Cardiac fibroblast (primary cell): ENCODE data around the gene EXD3.

Experiments used
- DNase-seq, 2 donors: peaks; one replicate each; pipeline versions ENCODE4 v3.0.0 to v3.0.0-alpha.2; 2010; ENCODE audit warnings: low read depth in 2 of 2
- H3K4me3 ChIP-seq, 2 donors: replicated peaks in 1 of 2; 1 replicate in 1 of 2; 2 replicates in 1 of 2; pipeline ENCODE4 v1.5.1; 2011; ENCODE audit warnings: low read depth in 2 of 2, low read length in 2 of 2, mild to moderate bottlenecking in 2 of 2, moderate library complexity in 1 of 2
- TF ChIP-seq, protein P1 (sequence below): IDR thresholded peaks from one replicate; pipeline ENCODE4 v1.5.1; 2011; ENCODE audit warnings: low read depth, mild to moderate bottlenecking, low read length, inconsistent platforms

Gene EXD3

DNA sequence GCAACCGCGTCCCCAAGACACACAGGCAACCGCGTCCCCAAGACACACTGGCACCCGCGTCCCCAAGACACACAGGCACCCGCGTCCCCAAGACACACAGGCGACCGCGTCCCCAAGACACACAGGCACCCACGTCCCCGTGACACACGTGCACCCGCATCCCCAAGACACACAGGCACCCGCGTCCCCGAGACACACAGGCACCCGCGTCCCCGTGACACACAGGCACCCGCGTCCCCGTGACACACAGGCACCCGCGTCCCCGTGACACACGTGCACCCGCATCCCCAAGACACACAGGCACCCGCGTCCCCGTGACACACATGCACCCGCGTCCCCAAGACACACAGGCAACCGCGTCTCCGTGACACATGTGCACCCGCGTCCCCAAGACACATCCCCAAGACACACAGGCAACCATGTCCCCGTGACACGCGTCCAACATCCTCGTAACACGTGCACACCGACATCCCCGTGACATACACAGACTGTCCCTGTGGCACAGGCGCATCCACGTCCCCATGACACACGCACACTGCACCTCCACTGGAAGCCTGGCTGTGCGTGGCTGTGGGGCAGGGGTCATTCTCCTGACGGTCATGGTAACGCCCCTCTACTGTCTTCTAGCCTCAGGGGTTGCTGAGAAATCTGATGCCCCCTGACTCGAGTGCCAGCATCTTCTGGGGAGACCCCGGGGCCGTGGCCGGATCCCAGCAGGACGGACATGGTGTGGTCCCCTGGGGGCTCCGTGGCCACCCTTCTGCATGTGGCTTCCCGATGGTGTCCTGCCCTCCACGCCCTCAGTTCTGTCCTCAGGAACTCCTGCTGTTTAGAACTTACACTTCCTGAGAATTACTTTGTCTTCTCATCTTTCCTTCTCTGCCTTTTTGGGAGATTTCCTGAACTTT is 24.1 kb downstream of the EXD3 start:
- H3K4me3 ChIP-seq: no peak overlapping the region
- no peak for DNase-seq
- TF ChIP-seq, protein P1, sequence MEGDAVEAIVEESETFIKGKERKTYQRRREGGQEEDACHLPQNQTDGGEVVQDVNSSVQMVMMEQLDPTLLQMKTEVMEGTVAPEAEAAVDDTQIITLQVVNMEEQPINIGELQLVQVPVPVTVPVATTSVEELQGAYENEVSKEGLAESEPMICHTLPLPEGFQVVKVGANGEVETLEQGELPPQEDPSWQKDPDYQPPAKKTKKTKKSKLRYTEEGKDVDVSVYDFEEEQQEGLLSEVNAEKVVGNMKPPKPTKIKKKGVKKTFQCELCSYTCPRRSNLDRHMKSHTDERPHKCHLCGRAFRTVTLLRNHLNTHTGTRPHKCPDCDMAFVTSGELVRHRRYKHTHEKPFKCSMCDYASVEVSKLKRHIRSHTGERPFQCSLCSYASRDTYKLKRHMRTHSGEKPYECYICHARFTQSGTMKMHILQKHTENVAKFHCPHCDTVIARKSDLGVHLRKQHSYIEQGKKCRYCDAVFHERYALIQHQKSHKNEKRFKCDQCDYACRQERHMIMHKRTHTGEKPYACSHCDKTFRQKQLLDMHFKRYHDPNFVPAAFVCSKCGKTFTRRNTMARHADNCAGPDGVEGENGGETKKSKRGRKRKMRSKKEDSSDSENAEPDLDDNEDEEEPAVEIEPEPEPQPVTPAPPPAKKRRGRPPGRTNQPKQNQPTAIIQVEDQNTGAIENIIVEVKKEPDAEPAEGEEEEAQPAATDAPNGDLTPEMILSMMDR: no peak

DNA sequence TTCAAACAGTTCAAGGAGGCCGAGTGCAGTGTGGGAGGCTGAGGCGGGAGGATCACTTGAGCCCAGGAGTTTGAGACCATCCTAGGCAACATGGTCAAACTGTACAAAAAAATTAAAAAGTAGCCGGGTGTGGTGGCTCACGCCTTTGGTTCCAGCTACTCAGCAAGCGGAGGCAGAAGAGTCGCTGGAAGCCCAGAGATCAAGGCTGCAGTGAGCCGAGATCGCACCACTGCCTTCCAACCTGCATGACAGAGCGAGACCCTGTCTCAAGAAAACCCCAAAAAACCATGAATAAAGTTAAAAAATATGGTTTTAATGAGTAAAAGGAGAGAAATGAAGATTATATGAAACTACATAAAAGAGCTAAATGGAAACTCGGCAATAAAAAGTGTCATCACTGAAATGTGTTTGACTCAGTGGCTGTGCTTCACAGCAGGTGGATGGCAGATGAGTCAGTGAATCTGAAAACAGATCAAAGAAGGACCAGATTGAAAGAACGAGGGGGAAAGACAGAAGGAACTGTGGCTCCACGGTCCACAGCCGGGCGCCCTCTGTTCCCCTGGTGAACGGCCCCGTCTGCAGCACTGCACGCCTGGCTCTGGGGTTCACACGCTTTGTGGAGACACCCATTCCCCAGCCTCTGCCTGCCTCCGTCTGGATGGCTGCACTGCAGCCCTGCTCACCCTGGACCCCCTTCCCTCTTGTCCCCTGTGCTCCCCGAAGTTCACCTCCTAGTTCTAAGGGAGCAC is 25.1 kb downstream of the EXD3 start:
- H3K4me3 ChIP-seq: no peak overlapping the region
- TF ChIP-seq, protein P1: no peak
- no peak for DNase-seq

DNA sequence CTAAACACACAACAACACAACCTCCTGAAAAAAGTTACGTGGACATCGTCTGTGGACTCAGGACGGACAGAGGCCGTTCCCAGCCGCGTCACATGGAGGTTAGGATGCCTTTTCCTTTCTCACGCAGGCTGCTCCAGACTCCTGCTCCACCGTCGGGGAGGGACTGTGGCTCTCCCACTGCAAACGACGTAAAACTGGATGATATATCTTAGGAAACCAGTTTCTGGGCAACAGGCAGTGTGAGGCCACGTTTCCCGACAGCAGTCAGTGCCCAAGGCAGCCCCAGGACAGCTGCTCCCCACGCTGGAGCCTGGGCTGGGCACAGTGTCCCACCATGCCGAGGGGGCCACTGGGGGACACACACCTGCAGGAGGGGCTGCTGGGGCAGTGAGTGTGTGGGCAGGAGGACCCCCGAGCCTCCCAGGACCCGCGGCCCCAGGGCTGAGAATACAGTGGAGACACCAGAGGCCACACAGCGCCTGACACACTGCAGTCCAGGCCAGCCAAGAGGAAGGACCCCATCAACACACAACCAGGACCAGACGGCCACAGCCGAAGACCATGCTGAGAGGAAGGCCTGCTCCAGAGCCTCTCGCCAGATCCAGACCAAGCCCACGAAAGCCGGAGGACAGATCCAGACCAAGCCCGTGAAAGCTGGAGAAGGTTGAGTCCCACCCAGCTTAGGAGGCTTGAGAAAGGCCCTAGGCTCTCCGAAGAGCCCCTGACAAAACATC is 26.2 kb downstream of the EXD3 start:
- no peak overlapping the region for H3K4me3 ChIP-seq
- TF ChIP-seq, protein P1: no peak
- DNase-seq: no peak

DNA sequence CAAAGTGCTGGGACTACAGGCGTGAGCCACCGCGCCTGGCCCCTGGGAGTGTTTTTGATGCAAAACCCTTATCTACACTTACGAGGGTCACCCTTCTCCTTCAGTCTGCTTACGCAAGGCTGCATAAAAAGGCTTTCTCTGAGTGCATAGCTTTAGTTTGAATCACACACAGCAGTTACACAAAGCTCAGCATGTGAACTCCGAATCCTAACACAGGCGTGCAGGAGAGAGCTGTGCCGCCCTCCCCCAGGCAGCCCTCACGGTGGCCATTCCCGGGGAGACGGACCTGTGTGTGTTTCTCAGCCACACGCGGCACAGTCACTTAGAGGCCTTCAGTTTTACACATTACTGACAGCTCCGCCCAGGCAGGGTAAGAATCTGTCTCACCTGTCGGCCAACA is 26.7 kb downstream of the EXD3 start:
- TF ChIP-seq, protein P1: no peak
- DNase-seq: peak; percentile 89 to 94
- H3K4me3 ChIP-seq: no peak overlapping the region

DNA sequence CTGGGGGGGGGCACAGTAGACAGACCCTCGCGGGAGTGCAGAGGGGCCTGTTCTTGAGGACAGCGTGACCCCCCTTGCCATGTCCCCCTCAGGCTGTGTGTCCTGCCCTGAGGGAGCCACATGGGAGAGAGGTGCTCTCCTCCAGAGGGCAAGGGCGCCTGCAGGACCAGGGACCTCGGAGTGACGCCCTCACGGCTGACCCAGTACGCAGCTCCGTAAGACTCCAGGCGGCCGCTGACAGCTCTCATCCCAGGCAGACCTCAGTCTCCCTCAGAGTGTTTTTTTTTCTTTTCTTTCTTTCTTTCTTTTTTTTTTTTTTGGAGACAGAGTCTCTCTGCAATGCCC is 27.3 kb downstream of the EXD3 start:
- TF ChIP-seq, protein P1: no peak
- H3K4me3 ChIP-seq: no peak overlapping the region
- DNase-seq: no peak

DNA sequence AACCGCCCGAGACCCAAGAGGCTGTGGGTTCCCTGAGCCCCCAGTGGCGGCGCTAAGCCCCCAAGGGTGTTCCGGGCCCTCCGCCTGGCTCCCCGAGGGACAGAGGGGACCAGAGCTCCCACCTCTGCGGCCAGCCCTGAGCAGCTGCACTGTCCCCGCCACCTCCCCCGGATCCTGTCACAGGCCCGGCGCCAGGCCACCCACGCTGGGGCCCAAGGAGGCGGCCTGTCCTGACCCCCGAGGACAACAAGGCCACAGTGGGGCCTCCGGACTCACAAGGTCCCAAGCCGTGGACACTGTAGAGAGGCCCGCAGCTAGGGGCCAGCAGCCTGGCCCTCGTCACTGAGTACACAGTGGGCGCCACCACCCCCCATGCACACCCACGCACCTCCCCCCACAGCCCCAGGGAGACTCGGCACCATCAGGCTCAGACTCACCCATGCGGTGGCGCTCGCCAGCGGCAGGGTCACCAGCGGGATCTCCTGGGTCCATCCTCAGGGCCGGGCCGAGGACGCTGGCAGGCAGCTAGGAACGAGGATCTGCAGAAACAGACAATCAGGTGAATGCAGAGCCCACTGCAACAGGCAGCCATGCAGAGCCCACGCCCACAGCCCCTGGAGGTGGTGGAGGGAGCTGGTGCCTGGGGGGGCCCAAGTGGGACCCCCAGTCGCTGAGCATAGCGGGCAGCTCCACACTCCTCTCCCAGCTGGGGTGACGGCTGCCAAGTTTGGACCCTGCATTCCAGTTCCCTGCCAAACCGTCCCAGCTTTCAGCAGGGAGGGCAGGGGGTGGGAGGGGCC is 27.9 kb downstream of the EXD3 start:
- TF ChIP-seq, protein P1: no peak
- no peak overlapping the region for H3K4me3 ChIP-seq
- DNase-seq: no peak
